Measurements from ENCODE around the gene RNPEPL1. TPM values are rescaled to one million over a fixed set of nuclear protein-coding genes. Genes with fewer than 3 reads are reported as not detected.

RNPEPL1 gene
- total and polyA plus RNA-seq, 10 of the 15 experiments (the other 5 are each of a cell fraction or from before 2014, with no cell fraction given), result 0.24 to 49.5 (median 6.8) TPM

- TF ChIP-seq REST (IDR thresholded peaks at IDR 0.05; ENCODE audit: low read depth, low read length) (no peak), CUX1 (IDR thresholded peaks at IDR 0.05; ENCODE audit: insufficient replicate concordance, low read depth, low read length) (no peak), RAD21 (IDR thresholded peaks at IDR 0.05; ENCODE audit: insufficient read depth, low read depth, low read length) (no peak), E4F1 (IDR thresholded peaks at IDR 0.05; ENCODE audit: borderline replicate concordance, partially characterized antibody) (peak; percentile 58), MEF2A (IDR thresholded peaks at IDR 0.05; ENCODE audit: insufficient read depth, low read depth, low read length) (no peak), SPI1 (IDR thresholded peaks at IDR 0.05; ENCODE audit: borderline replicate concordance, insufficient read depth, low read depth, low read length) (peak; percentile 84; the same call in 1 of the 2 replicates), CREB1 (IDR thresholded peaks at IDR 0.05; ENCODE audit: low read depth) (peak; percentile 93), CBX5 (IDR thresholded peaks at IDR 0.05; ENCODE audit: low read depth) (no peak), SREBF2 (IDR thresholded peaks at IDR 0.05; ENCODE audit: low read length) (no peak), SP1 (IDR thresholded peaks at IDR 0.05; ENCODE audit: low read depth, low read length) (peak; percentile 52), NRF1 (conservative IDR thresholded peaks at IDR 0.05; ENCODE audit: low read depth, low read length) (0 out of 2 replicates have a peak, but pooled peaks have one; percentile 16), IKZF1 (conservative IDR thresholded peaks at IDR 0.05) (peak; percentile 99), E2F8 (IDR thresholded peaks at IDR 0.05; ENCODE audit: low read depth, partially characterized antibody) (no peak), STAT3 (IDR thresholded peaks at IDR 0.05; ENCODE audit: low read depth, low read length) (no peak)
Observed at GRCh38 chr2:240586198-240586918, 18.1 kb downstream of the RNPEPL1 start, which contains the start of gene CAPN10 (continued).

All from GM12878 (cell line).